A549 (cell line): ENCODE data around the gene SPAG6. TPM values are rescaled to one million over a fixed set of nuclear protein-coding genes. Genes with fewer than 3 reads are reported as not detected.

Experiments
- ATAC-seq, 2 experiments: fragments of 200-7000 bp in 1 of 2; fragments of >200 bp in 1 of 2; cut with Nextera tagmentation in 1 of 2; cut with Tn5 transposase in 1 of 2; 3 replicates each; pipeline versions ENCODE4 v1.8.0 to v1.9.1; 2018 to 2020; ENCODE audit warnings: mild to moderate bottlenecking in 1 of 2, moderate library complexity in 1 of 2
- CTCF ChIA-PET: fragments of 300-600 bp; sonication (Branson Sonifier 250); formaldehyde crosslinking; extraction: SDS; loops from one replicate; lab custom pipeline; 2021; ENCODE audit warnings: antibody characterized with exemption, inconsistent platforms; lab: Yijun Ruan, JAX
- POLR2A ChIA-PET: fragments of 350-600 bp; formaldehyde crosslinking; extraction: SDS; loops from one replicate; lab custom pipeline; 2021; ENCODE audit warnings: antibody characterized with exemption, inconsistent platforms; lab: Yijun Ruan, JAX
- DNase-seq, 2 experiments: peaks; one replicate each; pipeline versions ENCODE4 v3.0.0 to v3.0.0-alpha.2; 2011 to 2016; ENCODE audit warnings: low read depth in 1 of 2, low spot score in 1 of 2
- FAIRE-seq: peaks from 2 replicates; lab custom pipeline; 2011; peaks lifted over from hg19 to GRCh38; lab: Jason Lieb, UNC
- H3K27ac ChIP-seq, 2 experiments: fragments of >200 bp; sonication (Bioruptor Twin); formaldehyde crosslinking; 3 replicates each; pipeline ENCODE4 v1.5.1; 2016 to 2017
- H3K4me1 ChIP-seq: fragments of >200 bp; sonication (Bioruptor Twin); formaldehyde crosslinking; 3 replicates; pipeline ENCODE4 v1.6.1; 2016
- H3K4me2 ChIP-seq: fragments of >200 bp; sonication (Bioruptor Twin); formaldehyde crosslinking; 3 replicates; pipeline ENCODE4 v1.6.1; 2016
- H3K4me3 ChIP-seq: fragments of >200 bp; sonication (Bioruptor Twin); formaldehyde crosslinking; 3 replicates; pipeline ENCODE4 v1.5.1; 2016
- H3K9me3 ChIP-seq: fragments of >200 bp; sonication (Bioruptor Twin); formaldehyde crosslinking; 3 replicates; pipeline ENCODE4 v1.6.1; 2016
- CBX2 ChIP-seq: fragments of 200-600 bp; sonication (generic); IDR thresholded peaks from 2 replicates; pipeline ENCODE4 v1.6.1; 2016; ENCODE audit warnings: low read depth, mild to moderate bottlenecking, borderline replicate concordance
- CHD2 ChIP-seq: fragments of 150-350 bp; IDR thresholded peaks from 2 replicates; pipeline ENCODE4 v1.6.1; 2014; ENCODE audit warnings: low read length; ENCODE audit not compliant: partially characterized antibody
- EHF ChIP-seq: fragments of 250-450 bp; sonication (Bioruptor Pico); IDR thresholded peaks from 2 replicates; pipeline ENCODE4 v1.5.0; 2020; ENCODE audit warnings: mild to moderate bottlenecking
- EP300 ChIP-seq, 2 experiments: fragments of >200 bp; sonication (Bioruptor Twin); formaldehyde crosslinking; IDR thresholded peaks; 2 replicates in 1 of 2; 3 replicates in 1 of 2; pipeline ENCODE4 v1.6.1; 2016 to 2017
- FOSL2 ChIP-seq, 2 experiments: fragments of 450-650 bp in 1 of 2; fragments of >200 bp in 1 of 2; sonication (Bioruptor Twin) in 1 of 2; formaldehyde crosslinking; IDR thresholded peaks; 2 replicates each; pipeline versions ENCODE4 v1.5.0 to v1.6.1; 2016 to 2020; ENCODE audit warnings: mild to moderate bottlenecking in 1 of 2, moderate library complexity in 1 of 2
- HDAC2 ChIP-seq: fragments of 200-600 bp; sonication (generic); IDR thresholded peaks from 2 replicates; pipeline ENCODE4 v1.6.1; 2016
- HEYL ChIP-seq: fragments of 250-450 bp; sonication (Bioruptor Pico); IDR thresholded peaks from 2 replicates; pipeline ENCODE4 v1.8.0; 2021; ENCODE audit warnings: mild to moderate bottlenecking, moderate library complexity
- JUN ChIP-seq, 2 experiments: fragments of >200 bp; sonication (Bioruptor Twin); formaldehyde crosslinking; IDR thresholded peaks; 2 replicates in 1 of 2; 3 replicates in 1 of 2; pipeline ENCODE4 v1.6.1; 2016 to 2017
- JUNB ChIP-seq: fragments of >200 bp; sonication (Bioruptor Twin); formaldehyde crosslinking; IDR thresholded peaks from 2 replicates; pipeline ENCODE4 v1.6.1; 2016
- KDM5A ChIP-seq: fragments of 200-600 bp; sonication (generic); IDR thresholded peaks from 2 replicates; pipeline ENCODE4 v1.6.1; 2016; ENCODE audit warnings: antibody characterized with exemption, mild to moderate bottlenecking
- MAFK ChIP-seq: fragments of 450-650 bp; IDR thresholded peaks from 2 replicates; pipeline ENCODE4 v1.6.1; 2014; ENCODE audit not compliant: partially characterized antibody
- MYC ChIP-seq: IDR thresholded peaks from 2 replicates; pipeline ENCODE4 v1.6.1; 2012; ENCODE audit warnings: mild to moderate bottlenecking, inconsistent platforms, low read length, improper control_type of control experiment, borderline replicate concordance
- NFE2L2 ChIP-seq: fragments of 150-350 bp; conservative IDR thresholded peaks from 2 replicates; pipeline ENCODE4 v1.6.1; 2014; ENCODE audit warnings: low read length
- NR3C1 ChIP-seq: fragments of >200 bp; sonication (Bioruptor Twin); formaldehyde crosslinking; IDR thresholded peaks from 3 replicates; pipeline ENCODE4 v1.6.1; 2017
- PHF8 ChIP-seq: fragments of 200-600 bp; sonication (generic); IDR thresholded peaks from 2 replicates; pipeline ENCODE4 v1.6.1; 2016; ENCODE audit warnings: low read depth, mild to moderate bottlenecking, antibody characterized with exemption, moderate library complexity, borderline replicate concordance
- RARB ChIP-seq: fragments of 250-450 bp; sonication (Bioruptor Pico); IDR thresholded peaks from 2 replicates; pipeline ENCODE4 v1.8.0; 2021; ENCODE audit warnings: mild to moderate bottlenecking, moderate library complexity
- RFX5 ChIP-seq: fragments of 450-650 bp; IDR thresholded peaks from 2 replicates; pipeline ENCODE4 v1.7.1; 2014; ENCODE audit warnings: antibody characterized with exemption, mild to moderate bottlenecking, moderate library complexity
- ZFP36 ChIP-seq: fragments of 450-650 bp; IDR thresholded peaks from 2 replicates; pipeline ENCODE4 v1.6.1; 2014; ENCODE audit warnings: borderline replicate concordance; ENCODE audit not compliant: partially characterized antibody
- ZNF302 ChIP-seq: fragments of 250-450 bp; sonication (Bioruptor Pico); IDR thresholded peaks from 2 replicates; pipeline ENCODE4 v1.9.0; 2021; ENCODE audit warnings: inconsistent platforms, mild to moderate bottlenecking, moderate library complexity
- ZSCAN20 ChIP-seq: fragments of 250-450 bp; sonication (Bioruptor Pico); IDR thresholded peaks from 2 replicates; pipeline ENCODE4 v1.8.0; 2022; ENCODE audit warnings: mild to moderate bottlenecking, moderate library complexity
- WGBS: methylation state at CpG from one replicate; pipeline ENCODE4 v1.1.6; 2017; ENCODE audit errors: missing lambda C conversion rate; 5-methylcytosine and 5-hydroxymethylcytosine counted together
- polyA plus RNA-seq, 4 experiments: library from polyadenylated mRNA; depleted of rRNA in 3 of 4; stranded (reverse); fragments of >200 nt; fragmentation: RNase III in 1 of 4; extraction: RNeasy Plus Mini Kit Qiagen cat#74134 plus additional on column Dnase treatment in 1 of 4; gene quantifications; 2 replicates in 3 of 4; 3 replicates in 1 of 4; pipeline ENCODE4 v1.2.3, GENCODE V29; 2011 to 2017
- TF ChIP-seq, protein P1 (sequence below): IDR thresholded peaks from 2 replicates; pipeline ENCODE4 v1.6.1; 2012; ENCODE audit warnings: low read depth, borderline replicate concordance
- TF ChIP-seq, protein P2 (sequence below): IDR thresholded peaks from 2 replicates; pipeline ENCODE4 v1.6.1; 2012
- TF ChIP-seq, protein P3 (sequence below): fragments of 250-450 bp; sonication (Bioruptor Pico); IDR thresholded peaks from 2 replicates; pipeline ENCODE4 v1.5.0; 2020; ENCODE audit warnings: low read depth, mild to moderate bottlenecking, moderate library complexity

The SPAG6 gene
- polyA plus RNA-seq, 2 of the 4 experiments (the other 2 are of a cell fraction), result 0.04 TPM; not detected in 1

DNA sequence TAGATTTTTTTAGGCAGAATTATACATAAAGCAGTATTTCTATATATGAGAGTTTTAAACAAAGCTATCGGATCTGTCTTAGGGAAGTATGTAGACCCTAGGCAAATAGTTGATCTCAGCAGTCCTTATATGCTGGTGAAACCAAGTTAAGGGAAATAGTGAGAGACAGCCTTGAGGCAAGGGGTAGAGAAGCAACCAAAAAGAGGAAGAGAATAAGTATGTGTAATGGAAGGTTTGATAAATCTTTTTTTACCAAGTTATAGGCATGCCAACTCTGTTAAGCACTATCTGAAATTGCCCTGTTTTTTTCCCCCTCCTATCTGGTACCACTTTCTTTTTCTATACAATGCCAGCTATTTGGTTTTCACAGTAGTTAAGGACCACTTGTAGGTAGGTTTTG, 19.9 kb downstream of the SPAG6 start:
- Histone ChIP-seq H3K4me3 (no peak overlapping the region), H3K4me1 (no peaks in the 10 kb centered on the region), H3K9me3 (no peaks in the 10 kb centered on the region), H3K4me2 (no peak overlapping the region), H3K27ac (no peak overlapping the region)
- ATAC-seq (no peak), DNase-seq (no peak), FAIRE-seq (no peak)
- ChIA-PET POLR2A (no interaction called here), CTCF (interaction anchor here (1.0 kb wide), 1 partner anchor 24 kb away, joined by 3 read pairs; no protein-coding TSS in a partner anchor)
- 91% methylated on average over 1 of the region's 1 CpG for WGBS
- TF ChIP-seq, protein P1, sequence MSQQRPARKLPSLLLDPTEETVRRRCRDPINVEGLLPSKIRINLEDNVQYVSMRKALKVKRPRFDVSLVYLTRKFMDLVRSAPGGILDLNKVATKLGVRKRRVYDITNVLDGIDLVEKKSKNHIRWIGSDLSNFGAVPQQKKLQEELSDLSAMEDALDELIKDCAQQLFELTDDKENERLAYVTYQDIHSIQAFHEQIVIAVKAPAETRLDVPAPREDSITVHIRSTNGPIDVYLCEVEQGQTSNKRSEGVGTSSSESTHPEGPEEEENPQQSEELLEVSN, result no peak
- TF ChIP-seq CBX2 (no peak), NFE2L2 (no peak), FOSL2 (IDR thresholded peaks at IDR 0.05) (no peak), FOSL2 (CRISPR knock-in tag; IDR thresholded peaks at IDR 0.05) (no peak), HEYL (CRISPR knock-in tag) (no peak), CHD2 (no peak), JUN (IDR thresholded peaks at IDR 0.05) (no peak), JUNB (no peak), RFX5 (no peak), PHF8 (no peak), EP300 (IDR thresholded peaks at IDR 0.05) (no peak)
- TF ChIP-seq, protein P2, sequence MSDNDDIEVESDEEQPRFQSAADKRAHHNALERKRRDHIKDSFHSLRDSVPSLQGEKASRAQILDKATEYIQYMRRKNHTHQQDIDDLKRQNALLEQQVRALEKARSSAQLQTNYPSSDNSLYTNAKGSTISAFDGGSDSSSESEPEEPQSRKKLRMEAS, result no peak
- TF ChIP-seq, protein P3, sequence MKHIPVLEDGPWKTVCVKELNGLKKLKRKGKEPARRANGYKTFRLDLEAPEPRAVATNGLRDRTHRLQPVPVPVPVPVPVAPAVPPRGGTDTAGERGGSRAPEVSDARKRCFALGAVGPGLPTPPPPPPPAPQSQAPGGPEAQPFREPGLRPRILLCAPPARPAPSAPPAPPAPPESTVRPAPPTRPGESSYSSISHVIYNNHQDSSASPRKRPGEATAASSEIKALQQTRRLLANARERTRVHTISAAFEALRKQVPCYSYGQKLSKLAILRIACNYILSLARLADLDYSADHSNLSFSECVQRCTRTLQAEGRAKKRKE (CRISPR knock-in tag), result no peak

DNA sequence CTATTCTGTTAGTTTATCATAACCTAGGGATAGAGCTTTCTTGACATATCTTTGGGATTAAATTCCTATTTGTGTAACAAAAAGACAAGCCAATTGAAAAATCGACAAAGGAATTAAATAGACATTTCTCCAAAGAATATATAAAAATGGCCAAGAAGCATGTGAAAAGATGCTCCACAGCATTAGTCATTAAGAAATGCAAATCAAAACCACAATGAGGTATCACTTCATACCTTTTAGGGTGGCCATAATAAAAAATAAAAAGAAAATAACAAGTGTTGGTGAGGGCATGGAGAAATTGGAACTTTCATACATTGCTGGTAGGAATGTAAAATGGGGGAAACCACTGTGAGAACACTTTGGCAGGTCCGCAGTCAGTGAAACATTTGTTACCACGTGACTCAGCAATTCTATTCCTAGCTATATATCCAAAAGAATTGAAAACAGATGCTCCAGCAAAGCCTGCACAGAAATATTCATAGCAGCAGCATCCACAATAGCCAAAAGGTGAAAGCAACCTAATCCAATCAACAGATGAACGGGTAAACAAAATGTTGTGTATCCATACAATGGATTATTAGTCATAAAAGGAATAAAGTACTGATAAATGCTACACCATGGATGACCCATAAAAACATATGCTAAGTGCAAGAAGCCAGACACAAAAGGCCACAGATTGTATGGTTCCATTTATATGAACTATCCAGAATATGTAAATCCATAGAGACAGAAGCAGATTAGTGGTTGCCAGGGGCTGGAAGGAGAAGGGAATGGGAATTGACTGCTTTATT, 20.5 kb downstream of the SPAG6 start:
- H3K4me1 ChIP-seq, result no peaks in the 10 kb centered on the region
- H3K4me3 ChIP-seq, result no peak overlapping the region
- no peak for TF ChIP-seq MYC
- TF ChIP-seq NFE2L2, result peak; percentile 62
- H3K27ac ChIP-seq, result no peak overlapping the region
- no peak overlapping the region for H3K4me2 ChIP-seq
- no peaks in the 10 kb centered on the region for H3K9me3 ChIP-seq
- no peak for DNase-seq
- ATAC-seq, result no peak
- no peak for FAIRE-seq
- 66% methylated on average over 4 of the region's 4 CpGs for WGBS
- ChIA-PET POLR2A (no interaction called here), CTCF (interaction anchor here (1.0 kb wide), 1 partner anchor 25 kb away, joined by 3 read pairs; no protein-coding TSS in a partner anchor)

DNA sequence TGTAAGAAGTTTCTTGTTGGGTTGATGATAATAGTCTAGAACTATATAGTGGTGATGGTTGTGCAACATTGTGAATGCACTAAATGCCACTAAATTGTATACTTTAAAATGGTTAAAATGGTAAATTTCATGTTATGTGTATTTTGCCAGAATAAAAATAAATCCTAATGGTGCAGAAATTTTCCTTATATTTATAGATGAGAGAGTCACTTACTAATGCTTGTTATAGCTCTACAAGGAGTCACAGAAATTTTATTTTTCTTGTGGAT, 21.1 kb downstream of the SPAG6 start:
- Histone ChIP-seq H3K9me3 (no peaks in the 10 kb centered on the region), H3K27ac (no peak overlapping the region), H3K4me2 (no peak overlapping the region), H3K4me3 (no peak overlapping the region), H3K4me1 (no peaks in the 10 kb centered on the region)
- DNase-seq (no peak), ATAC-seq (no peak), FAIRE-seq (no peak)
- TF ChIP-seq KDM5A (no peak), ZSCAN20 (CRISPR knock-in tag) (no peak), EHF (CRISPR knock-in tag) (no peak), FOSL2 (IDR thresholded peaks at IDR 0.05) (no peak), FOSL2 (CRISPR knock-in tag; IDR thresholded peaks at IDR 0.05) (no peak), MAFK (no peak), HDAC2 (no peak), RFX5 (no peak), ZNF302 (CRISPR knock-in tag) (no peak), RARB (CRISPR knock-in tag) (no peak), MYC (no peak), ZFP36 (no peak), CHD2 (no peak), NR3C1 (no peak)
- TF ChIP-seq, protein P2, result no peak
- TF ChIP-seq, protein P1, result no peak
- CTCF ChIA-PET, result no interaction called here
- POLR2A ChIA-PET, result no interaction called here
